K562 (cell line): ENCODE results near the gene PNPLA7. TPM values are rescaled to one million over a fixed set of nuclear protein-coding genes. Genes with fewer than 3 reads are reported as not detected.
A peak's percentile ranks its signal among the peaks of the same experiment; 100 is the strongest.

Source experiments
- ATF7 ChIP-seq: fragments of 450-650 bp; IDR thresholded peaks from 2 replicates; pipeline ENCODE4 v1.7.1; 2014; ENCODE audit warnings: mild to moderate bottlenecking, moderate library complexity
- ESRRB ChIP-seq: fragments of 250-450 bp; sonication (Bioruptor Pico); IDR thresholded peaks from 2 replicates; pipeline ENCODE4 v1.5.0; 2020; ENCODE audit warnings: mild to moderate bottlenecking, moderate library complexity, borderline replicate concordance
- ETV1 ChIP-seq: fragments of 450-650 bp; conservative IDR thresholded peaks from 2 replicates; pipeline ENCODE4 v1.6.1; 2016; ENCODE audit warnings: missing genetic modification characterization, control low read depth, low read depth, missing compliant biosample characterization
- HMG20A ChIP-seq: fragments of 450-650 bp; formaldehyde crosslinking; conservative IDR thresholded peaks from 2 replicates; pipeline ENCODE4 v1.4.0; 2020; ENCODE audit warnings: mild to moderate bottlenecking, mixed read lengths
- HMG20B ChIP-seq: fragments of 250-450 bp; sonication (Bioruptor Pico); IDR thresholded peaks from 2 replicates; pipeline ENCODE4 v1.5.0; 2021; ENCODE audit warnings: mild to moderate bottlenecking
- ID3 ChIP-seq, 2 experiments: fragments of 250-450 bp in 1 of 2; fragments of 450-650 bp in 1 of 2; sonication (Bioruptor Pico) in 1 of 2; IDR thresholded peaks; 2 replicates each; pipeline versions ENCODE4 v1.6.1 to v1.8.0; 2016 to 2021; ENCODE audit warnings: mild to moderate bottlenecking in 2 of 2, moderate library complexity in 2 of 2, missing compliant biosample characterization in 1 of 2, missing genetic modification characterization in 1 of 2
- ILK ChIP-seq: fragments of 450-650 bp; IDR thresholded peaks from 2 replicates; pipeline ENCODE4 v1.6.1; 2016; ENCODE audit warnings: missing genetic modification characterization, low read depth, mild to moderate bottlenecking, missing compliant biosample characterization, moderate library complexity, borderline replicate concordance
- IRF1 ChIP-seq: sonication (generic); formaldehyde crosslinking; IDR thresholded peaks from 2 replicates; pipeline ENCODE4 v1.8.0; 2022; ENCODE audit warnings: missing genetic modification reagents, mild to moderate bottlenecking, borderline replicate concordance
- IRF9 ChIP-seq: fragments of 450-650 bp; IDR thresholded peaks from 2 replicates; pipeline ENCODE4 v1.6.1; 2016; ENCODE audit warnings: missing biosample characterization, missing genetic modification characterization
- MAFK ChIP-seq: IDR thresholded peaks from 2 replicates; pipeline ENCODE4 v1.6.1; 2011; ENCODE audit warnings: low read length, improper control_type of control experiment
- NFIC ChIP-seq: fragments of 450-650 bp; IDR thresholded peaks from 2 replicates; pipeline ENCODE4 v1.6.1; 2017; ENCODE audit warnings: mild to moderate bottlenecking, inconsistent platforms
- PTRF ChIP-seq: fragments of 450-650 bp; IDR thresholded peaks from 2 replicates; pipeline ENCODE4 v1.6.1; 2016; ENCODE audit warnings: mild to moderate bottlenecking, missing genetic modification characterization, missing compliant biosample characterization
- PTTG1 ChIP-seq: fragments of 450-650 bp; IDR thresholded peaks from 2 replicates; pipeline ENCODE4 v1.6.1; 2016; ENCODE audit warnings: low read depth, mild to moderate bottlenecking, missing genetic modification characterization, missing compliant biosample characterization
- SRSF7 ChIP-seq: fragments of 200-400 bp; formaldehyde crosslinking; optimal IDR thresholded peaks from 2 replicates; pipeline ENCODE3; 2017; ENCODE audit warnings: mild to moderate bottlenecking, low read depth, low read length
- TEAD4 ChIP-seq, 2 experiments: sonication (generic) in 1 of 2; formaldehyde crosslinking in 1 of 2; IDR thresholded peaks; 2 replicates each; pipeline versions ENCODE4 v1.6.1 to v1.8.0; 2012 to 2022; ENCODE audit warnings: borderline replicate concordance in 1 of 2, inconsistent platforms in 1 of 2, low read length in 1 of 2, mild to moderate bottlenecking in 1 of 2, missing genetic modification reagents in 1 of 2
- THRB ChIP-seq: fragments of 450-650 bp; formaldehyde crosslinking; conservative IDR thresholded peaks from 2 replicates; pipeline ENCODE4 v1.4.0; 2022; ENCODE audit warnings: mild to moderate bottlenecking, missing genetic modification characterization
- USF1 ChIP-seq: sonication (generic); formaldehyde crosslinking; IDR thresholded peaks from 2 replicates; pipeline ENCODE4 v1.9.0; 2022; ENCODE audit warnings: mild to moderate bottlenecking, missing genetic modification reagents
- ZNF384 ChIP-seq: IDR thresholded peaks from 2 replicates; pipeline ENCODE4 v1.6.1; 2012; ENCODE audit warnings: low read depth, low read length, improper control_type of control experiment
- ZNF77 ChIP-seq: fragments of 250-450 bp; sonication (Bioruptor Pico); IDR thresholded peaks from 2 replicates; pipeline ENCODE4 v1.5.0; 2020
- polyA plus RNA-seq, 8 experiments: library from polyadenylated mRNA; depleted of rRNA in 4 of 8; stranded (reverse) in 5 of 8; unstranded in 3 of 8; fragments of >200 nt; fragmentation: Nextera tagmentation in 2 of 8; fragmentation: Illumina TruSeq in 1 of 8; extraction: Ambion mirVana in 2 of 8; extraction: Trizol in 1 of 8; gene quantifications; 2 replicates each; pipeline versions ENCODE4 v1.2.1 to v1.2.3, GENCODE V29; 2011 to 2014; ENCODE audit warnings: inconsistent platforms in 1 of 8, missing spikeins in 1 of 8
- total RNA-seq, 7 experiments: library from RNA; depleted of rRNA in 6 of 7; stranded (reverse); fragments of >200 nt in 6 of 7; fragmentation: Illumina TruSeq in 2 of 7; extraction: Trizol in 2 of 7; gene quantifications; 2 replicates each; pipeline versions ENCODE4 v1.2.1 to v1.2.3, GENCODE V29; 2011 to 2021; ENCODE audit warnings: low replicate concordance in 1 of 7
- TF ChIP-seq, protein P1 (sequence below): fragments of 250-450 bp; sonication (Bioruptor Pico); IDR thresholded peaks from 2 replicates; pipeline ENCODE4 v1.9.0; 2021; ENCODE audit warnings: mild to moderate bottlenecking, inconsistent platforms

The PNPLA7 gene
- total and polyA plus RNA-seq, 9 of the 15 experiments (the other 6 are each of a cell fraction or from before 2014, with no cell fraction given): 0.01 to 0.85 (median 0.19) TPM; not detected in 1

DNA sequence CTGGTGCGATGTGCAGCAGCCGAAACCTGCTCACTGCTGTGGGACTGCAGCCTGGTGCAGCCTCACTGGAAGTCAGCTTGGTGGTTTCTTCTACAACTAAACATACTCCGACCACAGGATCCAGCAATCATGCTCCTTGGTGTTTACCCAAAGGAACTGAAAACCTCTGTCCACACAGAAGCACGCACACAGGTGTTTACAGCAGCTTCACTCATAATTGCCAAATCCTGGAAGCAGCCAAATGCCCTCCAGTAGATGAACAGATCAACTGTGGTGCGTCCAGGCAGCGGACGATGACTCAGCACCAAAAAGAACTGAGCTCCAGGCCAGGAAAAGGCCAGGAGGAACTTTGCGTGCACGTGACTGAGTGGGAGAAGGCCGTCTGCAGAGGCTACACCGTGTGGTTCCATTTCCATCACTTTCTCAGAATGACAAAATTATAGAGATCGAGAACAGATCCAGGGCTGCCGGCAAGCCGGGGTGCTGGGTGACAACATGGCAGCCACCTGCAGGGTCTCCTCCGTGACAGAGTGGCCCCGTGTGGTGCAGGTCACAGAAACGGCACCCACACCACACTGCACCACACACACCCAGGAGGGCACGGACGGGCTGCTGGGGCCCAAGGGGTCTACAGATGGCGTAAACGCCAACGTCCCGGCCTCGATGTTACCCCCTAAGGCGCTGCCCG lies 68.0 kb downstream of the PNPLA7 start (continued):
- TF ChIP-seq ESRRB (CRISPR knock-in tag) (no peak), SRSF7 (no peak), IRF1 (CRISPR knock-in tag) (no peak), IRF9 (tag) (no peak), PTTG1 (no peak), PTRF (tag) (no peak), ILK (tag) (no peak), ATF7 (peak; percentile 39; the same call in 1 of the 2 replicates), MAFK (peak; percentile 95), ZNF77 (CRISPR knock-in tag) (no peak), NFIC (peak; percentile 27; the same call in 1 of the 2 replicates), THRB (CRISPR knock-in tag) (no peak), ETV1 (peak; percentile 27; the same call in 1 of the 2 replicates), ZNF384 (no peak), TEAD4 (IDR thresholded peaks at IDR 0.05; ENCODE audit: low read length) (peak; percentile 5; the same call in 1 of the 2 replicates), TEAD4 (CRISPR knock-in tag; IDR thresholded peaks at IDR 0.05; ENCODE audit: borderline replicate concordance) (no peak), ID3 (CRISPR knock-in tag; IDR thresholded peaks at IDR 0.05) (no peak), ID3 (tag; IDR thresholded peaks at IDR 0.05) (0 out of 2 replicates have a peak, but pooled peaks have one; percentile 65), HMG20B (CRISPR knock-in tag) (no peak), USF1 (CRISPR knock-in tag) (peak; percentile 90), HMG20A (CRISPR knock-in tag) (no peak)
- TF ChIP-seq, protein P1, sequence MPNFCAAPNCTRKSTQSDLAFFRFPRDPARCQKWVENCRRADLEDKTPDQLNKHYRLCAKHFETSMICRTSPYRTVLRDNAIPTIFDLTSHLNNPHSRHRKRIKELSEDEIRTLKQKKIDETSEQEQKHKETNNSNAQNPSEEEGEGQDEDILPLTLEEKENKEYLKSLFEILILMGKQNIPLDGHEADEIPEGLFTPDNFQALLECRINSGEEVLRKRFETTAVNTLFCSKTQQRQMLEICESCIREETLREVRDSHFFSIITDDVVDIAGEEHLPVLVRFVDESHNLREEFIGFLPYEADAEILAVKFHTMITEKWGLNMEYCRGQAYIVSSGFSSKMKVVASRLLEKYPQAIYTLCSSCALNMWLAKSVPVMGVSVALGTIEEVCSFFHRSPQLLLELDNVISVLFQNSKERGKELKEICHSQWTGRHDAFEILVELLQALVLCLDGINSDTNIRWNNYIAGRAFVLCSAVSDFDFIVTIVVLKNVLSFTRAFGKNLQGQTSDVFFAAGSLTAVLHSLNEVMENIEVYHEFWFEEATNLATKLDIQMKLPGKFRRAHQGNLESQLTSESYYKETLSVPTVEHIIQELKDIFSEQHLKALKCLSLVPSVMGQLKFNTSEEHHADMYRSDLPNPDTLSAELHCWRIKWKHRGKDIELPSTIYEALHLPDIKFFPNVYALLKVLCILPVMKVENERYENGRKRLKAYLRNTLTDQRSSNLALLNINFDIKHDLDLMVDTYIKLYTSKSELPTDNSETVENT (CRISPR knock-in tag): peak; percentile 60; the same call in 1 of the 2 replicates
